Endometrial microvascular endothelial cells (primary cell): Measurements from ENCODE around the gene TRMT61B. TPM values are rescaled to one million over a fixed set of nuclear protein-coding genes. Genes with fewer than 3 reads are reported as not detected.

Experiments used
- in situ Hi-C: cut with HindIII; loops from 2 replicates; pipeline ENCODE4 v1.10.0; 2017; ENCODE audit warnings: low sequenced_read_pairs, low pct_unique_long_range_greater_than_20kb; ENCODE audit errors: inconsistent ontology term
- total RNA-seq: library from RNA; depleted of rRNA; stranded (reverse); fragments of >200 nt; gene quantifications from one replicate; pipeline ENCODE4 v1.2.3, GENCODE V29; 2015; ENCODE audit errors: inconsistent ontology term

The TRMT61B gene
- total RNA-seq, 1 donor from 2014 or later, result 17.3 TPM

- in situ Hi-C loops, result no loop called here
Observed at GRCh38 chr2:28869494-28870145, 489 bp downstream of the TRMT61B start.

DNA sequence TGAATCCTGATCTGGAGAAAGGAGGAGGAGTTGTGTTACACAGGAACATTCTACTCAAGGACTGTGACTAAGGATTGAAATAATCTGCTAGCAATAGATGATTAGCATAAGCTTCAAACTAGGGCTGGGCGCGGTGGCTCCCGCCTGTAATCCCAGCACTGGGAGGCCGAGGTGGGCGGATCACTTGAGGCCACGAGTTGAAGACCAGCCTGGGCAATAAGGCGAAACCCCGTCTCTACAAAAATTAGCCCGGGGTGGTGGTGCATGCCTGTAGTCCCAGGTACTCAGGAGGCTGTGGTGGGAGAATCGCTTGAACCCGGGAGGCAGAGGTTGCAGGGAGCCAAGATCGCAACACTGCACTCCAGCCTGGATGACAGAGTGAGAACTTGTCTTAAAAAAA lies 1.5 kb downstream of the TRMT61B start:
- in situ Hi-C loops, result no loop called here

DNA sequence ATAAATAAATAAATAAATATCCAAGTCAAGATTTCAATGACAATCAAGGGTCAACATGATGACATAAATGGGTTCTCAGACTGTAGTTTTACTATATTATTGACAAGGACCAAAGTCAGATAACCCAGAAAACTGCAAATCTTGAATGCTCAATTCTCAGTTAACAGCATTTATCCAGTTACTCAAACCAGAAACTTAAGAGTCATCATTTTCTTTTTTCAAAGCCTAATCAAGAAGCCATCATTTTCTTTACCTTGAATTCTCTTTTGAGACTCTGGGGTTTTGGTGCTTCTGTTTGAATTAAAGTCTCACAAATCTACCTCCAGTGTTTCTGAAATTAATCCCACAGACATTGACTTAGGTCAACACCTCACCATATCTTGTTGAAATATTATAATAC lies 14.1 kb downstream of the TRMT61B start:
- in situ Hi-C loops, result no loop called here

GRCh38 chr2:28855193-28855592 lies 14.9 kb downstream of the TRMT61B start:
- in situ Hi-C loops, result no loop called here

DNA sequence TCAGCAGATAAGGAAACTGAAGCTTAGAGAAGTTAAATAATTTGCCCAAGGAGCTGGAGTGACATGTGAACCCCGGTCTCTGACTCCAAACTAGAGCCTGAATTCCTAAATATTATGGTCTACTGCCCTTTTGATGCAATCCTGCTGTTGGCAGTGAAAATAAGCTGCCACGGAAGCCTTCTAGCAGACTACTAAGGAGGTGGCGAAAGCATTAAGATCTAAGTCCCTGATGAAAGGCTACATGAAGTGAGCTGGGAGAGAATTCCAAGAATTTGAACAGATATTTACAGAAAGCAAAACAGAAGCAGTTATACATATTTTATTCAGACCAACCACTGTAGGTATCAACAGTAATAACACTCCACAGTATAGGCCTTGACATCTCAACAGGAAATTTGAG lies 28.1 kb downstream of the TRMT61B start:
- in situ Hi-C loops, result no loop called here

GRCh38 chr2:28838971-28839370 lies 31.1 kb downstream of the TRMT61B start:
- in situ Hi-C loops, result no loop called here

DNA sequence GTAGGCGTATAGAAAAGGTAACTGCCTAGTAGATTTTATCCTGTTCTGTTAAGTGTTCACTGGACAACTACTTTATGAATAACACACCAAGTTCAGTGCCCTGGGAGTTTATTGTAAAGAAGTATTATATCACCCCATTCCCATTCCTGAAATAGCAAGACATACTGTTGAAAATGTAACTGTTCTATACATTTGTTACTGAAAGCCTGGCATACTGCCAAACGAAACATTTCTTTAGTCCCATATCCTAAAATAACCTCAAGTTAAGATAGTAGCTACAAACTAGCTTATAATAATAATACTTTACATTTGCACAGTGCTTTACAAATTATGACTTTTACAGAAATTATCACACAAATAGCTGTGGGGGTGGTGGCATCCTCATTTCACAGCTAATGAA lies 34.3 kb downstream of the TRMT61B start:
- in situ Hi-C loops, result no loop called here

DNA sequence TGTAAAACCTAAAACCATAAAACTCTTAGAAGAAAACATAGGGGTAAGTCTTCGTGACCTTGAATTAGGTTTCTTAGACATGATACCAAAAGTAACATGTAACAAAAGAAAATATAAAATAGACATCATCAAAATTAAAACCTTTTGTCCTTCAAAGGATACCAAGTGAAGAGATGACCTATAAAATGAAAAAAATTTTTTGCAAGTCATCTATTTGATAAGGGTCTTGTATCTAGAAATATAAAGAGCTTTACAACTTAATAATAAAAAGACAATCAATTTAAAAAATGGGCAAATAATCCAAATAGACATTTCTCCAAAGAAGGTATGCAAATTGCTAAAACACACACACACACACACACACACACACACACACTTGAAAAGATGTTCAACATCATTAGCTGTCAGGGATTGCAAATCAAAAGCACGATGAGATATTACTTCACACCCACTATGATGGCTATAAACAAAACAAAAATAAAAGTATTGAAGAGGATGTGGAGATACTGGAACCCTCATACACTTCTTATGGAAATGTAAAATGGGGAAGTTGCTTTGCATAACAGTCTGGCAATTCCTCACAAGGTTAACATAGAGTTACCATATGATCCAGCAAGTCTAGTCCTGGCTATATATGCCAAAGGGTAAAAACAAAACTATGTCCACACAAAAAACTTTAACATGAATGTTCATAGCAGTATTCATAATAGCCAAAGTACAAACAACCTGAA lies 36.2 kb downstream of the TRMT61B start:
- in situ Hi-C loops, result no loop called here

DNA sequence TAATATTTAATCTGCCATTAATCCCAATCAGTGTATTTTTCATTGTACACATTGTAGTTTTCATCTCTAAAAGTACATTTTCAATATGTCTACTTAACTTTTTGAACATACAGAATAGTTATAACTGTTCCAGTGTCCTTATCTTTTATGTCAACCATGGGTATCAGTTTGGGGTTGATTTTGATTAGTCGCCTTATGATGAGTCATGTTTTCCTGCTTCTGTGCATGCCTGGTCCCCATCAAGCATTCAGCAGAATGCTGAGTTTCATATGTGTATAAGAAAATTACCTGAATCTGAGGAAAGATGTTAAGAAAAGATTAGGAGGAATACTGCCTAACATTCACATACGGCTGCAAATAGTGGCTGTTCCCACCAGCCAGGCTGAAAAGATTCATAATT lies 41.7 kb downstream of the TRMT61B start:
- in situ Hi-C loops, result no loop called here

DNA sequence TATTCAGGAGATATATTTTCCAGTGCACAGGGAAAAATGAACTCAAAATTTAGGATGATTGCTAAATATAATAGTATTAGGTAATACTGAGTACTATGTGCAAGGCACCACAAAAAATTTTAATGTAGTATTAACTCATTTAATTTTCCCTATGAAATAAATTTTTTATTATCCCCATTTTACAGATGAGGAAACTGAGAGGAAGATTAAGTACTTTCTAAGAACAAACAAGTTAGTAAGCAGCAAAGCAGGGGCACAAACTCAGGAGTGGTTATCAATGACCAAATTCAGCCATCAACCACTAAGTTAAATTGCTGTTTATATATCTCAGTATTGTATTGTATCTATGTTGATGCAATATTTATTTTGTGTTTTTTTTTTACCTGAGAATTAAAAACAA lies 45.2 kb downstream of the TRMT61B start:
- in situ Hi-C loops, result no loop called here

GRCh38 chr2:28824207-28824606 lies 45.9 kb downstream of the TRMT61B start:
- in situ Hi-C loops, result no loop called here

DNA sequence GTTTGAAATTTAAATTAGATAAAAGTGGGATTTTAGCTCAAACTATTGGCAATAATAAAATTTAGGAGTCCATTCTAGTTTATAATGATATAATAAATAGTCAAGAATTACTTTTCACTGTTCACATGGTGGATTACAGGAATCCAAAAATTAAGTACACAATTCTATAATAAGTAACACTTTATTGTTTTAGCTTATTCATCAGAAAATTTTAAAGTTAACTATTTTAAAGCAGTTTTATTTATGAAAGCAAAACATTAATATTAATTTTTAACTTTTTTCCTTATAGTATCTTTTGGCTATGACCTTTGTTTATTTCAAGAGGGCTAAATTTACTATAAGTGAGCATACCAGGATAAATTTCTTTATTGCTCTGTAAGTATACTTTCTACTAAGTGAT lies 48.1 kb downstream of the TRMT61B start:
- in situ Hi-C loops, result no loop called here

GRCh38 chr2:28821295-28821958 lies 48.7 kb downstream of the TRMT61B start:
- in situ Hi-C loops, result no loop called here

DNA sequence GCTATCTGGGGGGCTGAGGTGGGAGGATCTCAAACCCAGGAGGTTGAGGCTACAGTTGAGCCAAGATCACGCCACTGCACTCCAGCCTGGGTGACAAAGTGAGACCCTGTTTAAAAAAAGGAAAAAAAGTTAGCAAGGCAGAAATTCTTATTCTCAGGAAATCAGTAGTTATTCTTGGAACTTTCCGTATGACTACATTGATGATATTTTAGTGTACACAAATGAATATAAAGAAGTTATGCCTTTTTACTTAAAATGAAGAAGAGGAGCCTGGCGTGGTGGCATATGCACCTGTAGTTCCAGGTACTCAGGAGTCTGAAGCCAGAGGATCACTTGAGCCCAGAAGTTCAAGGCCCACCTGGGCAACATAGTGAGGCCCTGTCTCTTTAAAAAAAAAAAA lies 52.1 kb downstream of the TRMT61B start:
- in situ Hi-C loops, result no loop called here

DNA sequence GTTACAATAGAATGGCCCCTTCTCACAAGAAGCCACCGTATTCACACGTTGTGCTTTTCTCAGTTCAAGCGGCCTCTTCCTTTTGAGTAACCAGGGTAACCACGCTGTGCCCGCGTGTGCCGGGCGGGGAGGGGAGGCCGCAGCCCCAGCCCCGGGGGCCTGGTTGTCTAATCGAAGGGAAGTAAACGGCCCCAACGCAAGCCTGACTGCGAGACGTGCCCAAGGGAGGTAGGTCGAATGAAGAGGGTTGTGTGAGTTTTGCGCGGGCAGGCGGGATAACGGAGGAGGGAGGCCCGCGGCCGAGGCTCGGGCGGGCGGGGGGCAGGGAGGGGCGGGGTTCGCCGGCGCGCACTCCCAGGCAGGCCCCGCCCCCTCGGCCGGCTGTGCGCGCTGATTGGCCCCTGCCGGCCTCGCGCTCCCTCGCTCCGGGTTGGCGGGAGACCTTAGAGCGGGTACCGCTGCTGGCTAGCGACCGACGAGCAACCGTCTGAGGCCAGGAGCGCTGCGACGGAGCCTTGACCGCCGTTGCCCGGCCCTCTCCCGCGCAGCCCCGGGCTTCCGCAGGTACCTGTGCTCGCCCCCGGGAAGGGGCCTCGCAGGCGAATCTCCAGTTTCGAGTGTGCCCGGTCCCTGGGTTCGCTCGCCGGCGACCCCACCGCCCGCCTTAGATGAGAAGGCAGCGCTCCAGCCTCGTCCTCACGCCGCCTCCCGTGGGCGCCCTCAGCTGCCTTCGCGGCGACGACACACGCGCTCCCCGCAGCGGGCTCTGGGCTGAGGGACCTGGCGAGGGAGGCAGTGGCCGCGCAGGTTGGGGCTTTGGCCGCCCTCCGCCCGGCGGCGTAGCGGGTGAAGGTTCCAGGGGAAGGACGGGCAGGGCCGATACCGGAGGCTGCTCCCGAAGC lies 59.5 kb downstream of the TRMT61B start, which contains the start of gene SPDYA:
Gene SPDYA, plus strand, starts transcription at position 451 of the 902 bp plus-strand sequence. CDS start 5,181 bp downstream, outside the sequence.
- in situ Hi-C loops, result no loop called here

DNA sequence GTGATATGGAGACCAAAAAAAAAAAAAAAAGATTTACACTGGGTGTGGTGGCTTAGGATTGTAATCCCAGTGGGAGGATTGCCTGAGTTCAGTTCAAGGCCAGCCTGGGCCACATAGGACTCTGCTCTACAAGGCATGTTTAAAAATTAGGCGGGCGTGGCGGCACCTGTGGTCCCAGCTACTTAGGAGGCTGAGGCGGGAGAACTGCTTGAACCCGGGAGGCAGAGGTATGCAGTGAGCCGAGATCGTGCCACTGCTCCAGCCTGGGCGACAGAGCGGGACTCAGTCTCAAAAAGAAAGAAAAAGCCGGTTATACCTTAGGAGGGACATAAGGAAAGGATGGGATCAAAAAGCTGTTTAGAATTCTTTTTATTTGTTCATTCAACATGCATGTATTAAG lies 60.2 kb downstream of the TRMT61B start:
- in situ Hi-C loops, result no loop called here

GRCh38 chr2:28802975-28803429 lies 67.1 kb downstream of the TRMT61B start:
- in situ Hi-C loops, result no loop called here

GRCh38 chr2:28801726-28802125 lies 68.4 kb downstream of the TRMT61B start:
- in situ Hi-C loops, result no loop called here
